Measurements from ENCODE around the gene KRT35.

GRCh38 chr17:41483531-41483930, 2.6 kb upstream of the KRT35 start:
- TF ChIP-seq POLR2A (IDR thresholded peaks at IDR 0.05) = no peak
- no peak for TF ChIP-seq CTCF (IDR thresholded peaks at IDR 0.05)
